ENCODE results near the gene VN1R4.
"Not testable (repeated sequence)": the region's sequence is repeated elsewhere in the genome, so short reads cannot be mapped to it uniquely, and the experiment has no call there.

Gene VN1R4

DNA sequence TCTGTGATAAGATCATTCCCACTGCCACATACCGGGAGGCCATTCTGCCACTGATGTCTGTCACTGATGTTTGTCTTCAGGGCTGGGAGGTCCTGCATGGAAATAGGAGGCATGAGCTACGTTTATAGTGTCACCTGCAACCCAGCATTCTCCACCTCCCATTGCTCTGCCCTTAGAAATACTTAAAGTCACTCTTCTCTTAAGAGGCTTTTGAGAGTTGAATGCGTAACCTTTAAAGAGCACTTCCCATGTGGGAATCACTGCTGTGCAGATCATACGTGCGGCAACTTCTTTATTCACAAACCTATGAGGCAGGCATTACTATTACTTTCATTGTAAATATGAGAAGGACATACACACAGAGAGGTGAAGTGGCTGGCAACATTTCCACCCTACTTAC is at the start of gene VN1R4:
VN1R4 (minus strand) TSS at position 101 of the 400 bp plus-strand sequence; CDS start at position 43, 58 bp downstream.
- not testable (repeated sequence) for DNase-seq

GRCh38 chr19:53311897-53312296 is 44.4 kb upstream of the VN1R4 start:
- no peak for DNase-seq

DNA sequence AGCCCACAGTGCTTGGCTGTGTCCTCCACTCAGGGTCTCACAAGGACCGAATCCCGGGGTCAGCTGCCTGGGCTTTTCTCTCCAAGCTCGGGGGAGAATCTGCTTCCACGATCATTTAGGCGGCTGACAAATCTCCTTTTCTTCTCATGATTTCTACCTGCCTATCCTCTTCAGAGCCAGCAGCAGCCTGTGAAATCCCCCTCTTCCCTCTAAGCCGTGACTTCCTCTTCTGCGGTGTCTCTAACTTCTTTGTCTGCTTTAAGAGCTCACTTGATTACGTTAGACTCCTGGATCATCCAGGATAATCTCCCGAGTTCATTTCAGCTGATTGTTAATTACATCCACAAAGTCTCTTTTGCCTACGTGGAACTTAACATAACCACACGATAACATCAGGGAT is 43.5 kb upstream of the VN1R4 start:
- DNase-seq = no peak

DNA sequence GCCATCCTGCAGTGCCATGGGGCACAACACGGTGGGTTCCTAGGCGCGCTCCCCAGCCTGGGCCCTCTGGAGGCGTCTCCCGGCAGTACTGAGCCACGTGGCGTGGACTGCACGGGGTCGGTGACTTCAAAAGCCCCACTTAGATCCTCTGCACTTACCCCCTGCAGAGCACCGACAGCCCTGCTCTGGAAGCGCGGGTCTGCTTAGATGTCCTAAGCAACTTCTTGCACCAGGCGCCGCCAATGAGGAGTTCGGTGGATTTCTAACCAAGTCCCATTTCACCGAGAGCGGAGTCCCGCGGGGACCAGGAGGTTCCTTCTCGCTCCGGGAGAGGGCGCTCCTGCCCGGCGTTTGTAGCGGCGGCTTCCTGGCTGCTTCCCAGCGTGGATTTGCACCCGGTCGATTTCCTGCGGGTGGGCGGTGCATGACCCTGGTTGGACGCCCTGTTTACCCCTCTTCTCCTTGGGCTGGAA is 40.9 kb upstream of the VN1R4 start:
- no peak for DNase-seq

DNA sequence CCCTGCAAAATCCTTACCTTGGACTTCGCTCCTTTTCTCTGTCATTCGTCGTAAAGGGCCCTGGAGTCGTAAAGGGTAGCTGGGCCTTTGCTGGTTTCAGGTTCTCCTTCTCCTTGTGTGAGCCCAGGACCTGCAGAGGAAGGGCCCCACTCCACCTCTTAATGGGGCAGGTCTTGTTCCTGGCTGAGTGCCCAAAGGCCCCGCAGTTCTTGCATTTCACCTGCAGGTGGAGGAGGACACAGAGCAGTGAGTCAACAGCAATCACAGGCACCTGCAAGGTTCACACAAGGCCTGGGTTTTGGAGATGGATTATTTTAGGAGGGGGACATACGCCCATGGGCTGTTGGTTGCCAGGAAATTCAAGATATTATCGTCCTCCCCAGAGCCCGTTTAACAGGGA is 33.8 kb upstream of the VN1R4 start:
- not testable (repeated sequence) for DNase-seq

DNA sequence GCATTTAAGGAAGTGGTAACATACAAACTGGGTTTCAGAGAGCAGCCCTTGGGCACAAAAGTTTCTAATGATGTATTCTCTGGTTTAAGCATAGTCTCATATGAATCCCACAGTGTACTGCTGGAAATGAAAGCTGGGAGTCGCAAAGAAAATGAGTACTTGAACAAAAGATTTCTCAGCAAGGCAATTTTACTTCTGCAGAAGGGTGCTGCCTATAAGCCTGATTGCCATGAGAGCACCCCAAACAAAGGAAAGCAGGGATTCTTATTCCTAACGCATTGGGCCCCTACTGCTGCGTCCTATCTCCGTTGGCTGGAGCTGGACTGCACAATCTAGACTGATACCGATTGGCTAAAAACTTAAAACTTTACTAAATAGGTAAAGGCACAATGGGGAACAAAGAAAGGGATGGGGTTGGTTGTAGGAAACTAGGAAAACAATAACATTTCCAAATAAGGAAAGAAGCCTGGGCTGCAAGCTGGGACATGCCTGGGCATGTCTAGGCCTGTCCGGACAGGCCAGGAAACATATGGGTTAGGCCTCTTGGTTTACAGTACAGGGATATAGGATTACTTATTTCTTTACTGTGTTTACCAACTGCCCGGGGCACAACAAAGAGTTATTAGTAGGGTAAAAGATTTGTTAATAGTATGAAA is 27.4 kb upstream of the VN1R4 start:
- DNase-seq = no peak

DNA sequence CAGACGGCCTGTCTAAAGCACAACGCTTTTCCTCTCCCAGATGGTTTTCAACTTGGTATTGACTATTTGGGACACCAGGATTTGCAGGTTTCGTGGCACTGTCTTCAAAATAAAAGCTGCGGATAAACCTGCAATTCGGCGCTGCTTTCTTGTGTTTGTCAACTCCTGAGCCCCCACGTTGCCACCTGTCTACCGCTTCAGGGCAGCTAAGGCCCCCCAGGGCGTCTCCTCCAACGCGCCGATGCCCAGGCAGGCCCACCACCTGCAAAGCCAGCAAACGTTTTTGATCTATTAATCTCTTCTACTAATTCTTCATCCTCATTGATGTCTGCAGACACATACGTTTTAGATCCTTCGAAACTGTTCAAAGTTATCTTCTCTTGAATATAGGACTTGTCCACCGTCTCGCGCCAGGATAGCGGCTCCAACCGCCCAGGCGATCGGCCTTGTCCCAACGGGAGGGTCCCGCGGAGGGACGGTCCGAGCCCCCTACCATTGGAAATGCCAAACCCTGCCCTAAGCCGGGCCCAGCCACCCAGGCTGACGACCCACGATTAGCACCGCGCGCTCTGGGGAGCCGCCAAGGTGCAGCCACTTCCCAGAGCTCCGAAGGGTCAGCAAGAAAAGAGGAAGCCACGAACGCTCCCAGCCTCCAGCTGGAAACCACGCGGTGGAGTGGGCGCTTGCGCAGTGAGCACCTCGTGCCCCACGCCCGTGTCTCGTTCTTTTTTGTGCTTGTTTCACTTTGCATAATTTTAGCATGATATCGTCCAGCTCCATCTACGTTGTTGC is 23.4 kb upstream of the VN1R4 start:
- no peak for DNase-seq

- DNase-seq = no peak
Observed at GRCh38 chr19:53285087-53285486, 17.6 kb upstream of the VN1R4 start.

GRCh38 chr19:53281947-53282346 is 14.4 kb upstream of the VN1R4 start:
- not testable (repeated sequence) for DNase-seq

DNA sequence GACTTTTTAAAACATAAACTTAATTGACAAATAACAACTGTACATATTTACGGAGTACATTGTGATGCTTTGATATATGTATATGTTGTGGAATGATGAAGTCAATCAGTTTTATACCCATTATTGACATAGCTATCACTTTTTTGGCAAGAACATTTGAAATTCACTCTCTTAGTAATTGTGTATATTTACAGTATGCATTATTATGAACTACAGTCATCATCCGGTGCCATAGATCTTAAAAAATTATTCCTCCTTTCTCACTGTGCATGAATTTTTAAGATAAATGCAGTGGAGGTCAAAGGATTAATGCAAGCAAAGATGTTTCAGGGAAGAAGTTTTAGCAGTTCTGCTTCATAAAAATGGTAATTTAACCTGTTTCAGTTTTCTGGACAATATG is 8.0 kb upstream of the VN1R4 start:
- DNase-seq = no peak

- DNase-seq = no peak
Observed at GRCh38 chr19:53272044-53272443, 4.5 kb upstream of the VN1R4 start.

GRCh38 chr19:53269861-53270260 is 2.3 kb upstream of the VN1R4 start:
- not testable (repeated sequence) for DNase-seq

GRCh38 chr19:53257715-53258342 is 9.7 kb downstream of the VN1R4 start, which contains the start of gene VN1R2:
Gene VN1R2, plus strand, starts transcription at chr19:53258292. Its CDS starts 84 bp downstream, at chr19:53258376.
- DNase-seq = not testable (repeated sequence)

- peak; percentile 36 for DNase-seq
Observed at GRCh38 chr19:53254411-53255341, 12.8 kb downstream of the VN1R4 start, which contains the start of gene ZNF677. Gene ZNF677, minus strand, starts transcription at chr19:53254873. Its CDS starts 3,323 bp downstream, at chr19:53251550.

DNA sequence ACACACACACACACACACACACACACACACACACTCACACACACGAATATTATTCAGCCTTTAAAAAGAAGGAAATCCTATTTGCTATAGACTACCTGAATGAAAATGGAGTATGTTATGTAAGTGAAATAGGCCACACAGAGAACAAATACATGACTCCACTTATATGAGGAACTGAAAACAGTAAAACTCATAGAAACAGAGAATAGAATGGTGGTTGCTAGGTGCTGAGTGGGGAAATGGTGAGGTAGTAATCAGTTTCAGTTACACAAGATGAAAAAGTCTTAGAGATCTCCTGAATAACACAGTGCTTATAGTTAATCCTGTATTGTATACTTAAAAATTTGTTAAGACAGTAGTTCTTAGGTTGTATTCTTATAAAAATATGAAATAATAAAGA is 21.0 kb downstream of the VN1R4 start:
- no peak for DNase-seq

DNA sequence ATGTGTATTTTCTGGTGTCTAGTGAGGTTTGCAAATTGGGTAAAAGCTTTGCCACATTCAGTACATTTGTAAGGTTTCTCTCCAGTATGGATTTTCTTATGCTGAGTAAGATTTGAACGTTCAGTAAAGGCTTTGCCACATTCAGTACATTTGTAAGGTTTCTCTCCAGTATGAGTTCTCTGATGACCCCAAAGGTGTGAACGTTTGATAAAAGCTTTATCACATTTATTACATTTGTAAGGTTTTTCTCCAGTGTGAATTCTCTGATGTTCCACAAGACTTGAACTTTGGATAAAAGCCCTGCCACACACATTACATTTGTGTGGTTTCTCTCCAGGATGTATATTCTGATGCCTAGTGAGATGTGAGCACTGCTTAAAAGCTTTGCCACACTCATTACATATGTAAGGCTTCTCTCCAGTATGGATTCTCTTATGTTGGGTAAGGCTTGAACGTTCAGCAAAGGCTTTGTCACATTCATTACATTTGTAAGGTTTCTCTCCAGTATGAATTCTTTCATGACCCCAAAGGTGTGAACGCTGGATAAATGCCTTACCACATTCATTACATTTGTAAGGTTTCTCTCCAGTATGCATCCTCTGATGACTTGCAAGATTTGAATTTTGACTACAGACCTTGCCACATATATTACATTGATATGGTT is 30.3 kb downstream of the VN1R4 start:
- no peak for DNase-seq

- no peak for DNase-seq
Observed at GRCh38 chr19:53224606-53225005, 42.9 kb downstream of the VN1R4 start.

GRCh38 chr19:53222716-53223115 is 44.8 kb downstream of the VN1R4 start:
- DNase-seq = not testable (repeated sequence)

Measured in NCI-H2171 treated with DMSO at 0.1 percent for 48 hours (cell line).